ENCODE results near the gene YBEY. TPM values are rescaled to one million over a fixed set of nuclear protein-coding genes. Genes with fewer than 3 reads are reported as not detected.
A peak's percentile ranks its signal among the peaks of the same experiment; 100 is the strongest.
"Not testable (repeated sequence)": the region's sequence is repeated elsewhere in the genome, so short reads cannot be mapped to it uniquely, and the experiment has no call there.

YBEY gene
- total and polyA plus RNA-seq, 5 experiments from 2014 or later = 14.2 to 22.2 (median 14.8) TPM

DNA sequence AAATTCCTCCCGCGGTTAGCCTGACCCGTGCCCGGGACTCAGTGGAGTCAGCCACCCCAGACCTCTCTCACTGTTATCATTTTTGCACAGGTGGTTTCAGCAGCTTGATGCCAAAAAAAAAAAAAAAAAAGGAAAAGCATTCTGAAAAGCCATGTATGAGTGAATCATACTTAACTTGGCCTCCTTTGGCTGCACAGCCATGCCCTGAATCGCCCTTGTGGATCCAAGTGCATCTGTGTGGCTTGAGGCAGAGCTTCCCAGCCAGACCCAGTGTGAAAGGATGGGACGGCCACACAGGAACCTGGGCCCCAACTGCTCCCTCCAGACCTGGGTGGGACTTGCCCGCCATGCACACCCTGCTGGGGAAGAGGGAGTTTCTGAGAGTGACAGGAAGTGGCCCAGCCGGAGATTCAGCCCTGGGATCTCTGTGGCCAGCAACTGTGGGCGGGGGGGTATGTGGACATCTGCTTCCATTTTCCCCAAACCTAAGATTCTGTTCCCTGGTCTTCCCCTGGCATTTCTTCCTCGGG lies 8.6 kb downstream of the YBEY start:
- H3K4me1 Mint-ChIP-seq = peaks cover 9 to 32% (median 16%) of the 10 kb centered on the region in 4 donors
- peak overlapping the region in 2 of 10 donors; percentile 7 to 64 for H3K4me3 Mint-ChIP-seq
- no peak for DNase-seq
- peaks cover 0 to 4% (median 0%) of the 10 kb centered on the region in 9 donors for H3K9me3 Mint-ChIP-seq
- POLR2A ChIA-PET = no interaction called here
- no peak for ATAC-seq
- peak overlapping the region in 2 of 10 donors; percentile 24 to 29 for H3K27ac Mint-ChIP-seq
- peaks cover 0 to 12% (median 9%) of the 10 kb centered on the region in 3 donors for H3K36me3 Mint-ChIP-seq
- peaks cover 0 to 2% (median 0%) of the 10 kb centered on the region in 5 donors for H3K27me3 Mint-ChIP-seq

DNA sequence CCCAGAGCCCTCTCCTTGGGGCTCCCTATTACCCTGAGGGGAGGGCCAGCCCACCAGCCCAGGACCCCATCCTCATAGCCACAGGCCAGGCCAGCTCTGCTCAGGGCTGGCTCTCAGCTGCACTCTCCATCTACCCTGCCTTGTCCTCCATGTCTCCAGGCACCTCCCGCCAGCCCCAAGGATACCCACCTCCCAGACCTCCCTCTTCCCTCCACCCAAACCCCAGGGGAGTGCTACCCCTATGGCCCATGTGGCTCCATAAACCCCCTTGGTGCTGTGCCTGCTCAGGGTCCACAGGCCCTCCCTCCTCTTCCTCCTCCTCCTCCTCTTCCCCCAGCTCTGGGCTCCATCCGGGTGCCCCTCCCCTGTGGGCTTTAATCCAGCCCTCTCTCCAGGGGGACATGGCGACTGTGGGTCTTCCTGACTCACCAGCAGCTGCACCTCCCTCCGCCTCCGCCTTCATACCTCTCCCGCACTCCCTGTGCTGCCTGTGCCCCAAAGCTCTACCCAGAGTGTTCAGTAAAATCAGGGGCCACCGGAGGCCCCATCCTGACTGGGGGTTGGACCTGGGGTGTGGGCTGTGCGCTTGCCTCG lies 9.1 kb downstream of the YBEY start:
- peaks cover 0 to 2% (median 0%) of the 10 kb centered on the region in 5 donors for H3K27me3 Mint-ChIP-seq
- ATAC-seq (no peak), DNase-seq (no peak)
- peaks cover 0 to 12% (median 9%) of the 10 kb centered on the region in 3 donors for H3K36me3 Mint-ChIP-seq
- H3K4me1 Mint-ChIP-seq = peaks cover 7 to 29% (median 15%) of the 10 kb centered on the region in 4 donors
- POLR2A ChIA-PET = no interaction called here
- peak overlapping the region in 3 of 10 donors; percentile 7 to 64 (median 26) for H3K4me3 Mint-ChIP-seq
- peaks cover 0 to 4% (median 0%) of the 10 kb centered on the region in 9 donors for H3K9me3 Mint-ChIP-seq
- H3K27ac Mint-ChIP-seq = peak overlapping the region in 4 of 10 donors; percentile 24 to 72 (median 48)

DNA sequence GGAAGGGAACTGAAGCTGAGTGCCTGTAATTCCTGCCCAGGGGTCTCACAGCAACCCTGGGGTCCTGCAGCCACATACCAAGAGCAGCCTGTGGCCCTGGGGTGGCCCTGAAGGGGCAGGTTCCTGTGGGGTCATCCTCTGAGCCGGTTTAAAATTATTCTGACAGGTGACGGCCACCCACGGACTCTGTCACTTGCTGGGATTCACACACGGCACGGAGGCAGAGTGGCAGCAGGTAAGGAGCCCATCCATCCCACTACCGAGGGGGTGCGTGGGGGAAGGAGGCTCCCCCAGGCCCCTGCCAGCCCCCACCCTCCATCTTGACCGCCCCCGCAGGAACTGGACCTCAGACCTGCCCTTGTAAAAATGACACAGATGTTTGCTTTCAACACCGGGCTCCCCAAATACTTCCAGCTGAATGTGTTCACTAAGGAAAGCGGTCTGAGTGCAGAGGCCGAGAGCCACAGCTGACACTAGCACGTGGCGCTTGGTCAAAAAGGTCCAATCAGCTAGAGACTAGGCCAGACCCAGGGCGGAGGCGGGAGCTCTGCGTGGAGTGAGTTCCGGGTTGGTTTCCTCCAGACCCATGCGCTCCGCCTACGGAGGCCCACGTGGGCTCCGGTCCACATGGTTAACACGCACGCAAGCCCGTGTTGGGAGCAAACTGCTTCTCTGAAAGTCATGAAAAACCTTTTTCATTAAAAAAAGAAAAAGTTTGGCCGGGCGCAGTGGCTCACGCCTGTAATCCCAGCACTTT lies 10.0 kb downstream of the YBEY start:
- Mint-ChIP-seq H3K4me3 (peak overlapping the region in 9 of 10 donors; percentile 33 to 78 (median 69)), H3K9me3 (peaks cover 0 to 4% (median 0%) of the 10 kb centered on the region in 9 donors), H3K36me3 (peaks cover 0 to 11% (median 8%) of the 10 kb centered on the region in 3 donors), H3K4me1 (peaks cover 7 to 24% (median 14%) of the 10 kb centered on the region in 4 donors), H3K27me3 (peaks cover 0 to 2% (median 0%) of the 10 kb centered on the region in 5 donors), H3K27ac (peak overlapping the region in 8 of 10 donors; percentile 25 to 90 (median 86))
- peak; percentile 89 to 90 for ATAC-seq
- POLR2A ChIA-PET = interaction anchor here (0.6 to 1.2 kb wide), 4 partner anchors 11 to 219 kb away, joined by 3 to 7 read pairs (median 4); partner anchors contain the start of genes MCM3AP and YBEY
- peak in 9 of 10 donors; percentile 10 to 77 (median 43) for DNase-seq

- Mint-ChIP-seq H3K27me3 (peaks cover 0 to 2% (median 0%) of the 10 kb centered on the region in 5 donors), H3K4me3 (peak overlapping the region; percentile 57 to 91 (median 71)), H3K27ac (peak overlapping the region in 6 of 10 donors; percentile 11 to 94 (median 76)), H3K4me1 (peaks cover 5 to 22% (median 13%) of the 10 kb centered on the region in 4 donors), H3K36me3 (peaks cover 0 to 2% (median 0%) of the 10 kb centered on the region in 3 donors), H3K9me3 (peaks cover 0 to 4% (median 0%) of the 10 kb centered on the region in 9 donors)
- POLR2A ChIA-PET = interaction anchor here (1.0 kb wide), 1 partner anchor 128 kb away, joined by 3 read pairs; no protein-coding TSS in a partner anchor
- peak; percentile 33 to 45 for ATAC-seq
- DNase-seq = peak in 3 of 10 donors; percentile 15 to 20 (median 15)
Measured at GRCh38 chr21:46297338-46298271, 11.5 kb downstream of the YBEY start.

- POLR2A ChIA-PET = no interaction called here
- DNase-seq (no peak), ATAC-seq (no peak)
- Mint-ChIP-seq H3K36me3 (peaks cover 0 to 5% (median 1%) of the 10 kb centered on the region in 3 donors), H3K4me1 (peaks cover 5 to 22% (median 13%) of the 10 kb centered on the region in 4 donors), H3K4me3 (peak overlapping the region in 5 of 10 donors; percentile 15 to 64 (median 40)), H3K27me3 (peaks cover 0 to 2% (median 0%) of the 10 kb centered on the region in 5 donors), H3K9me3 (peaks cover 0 to 4% (median 0%) of the 10 kb centered on the region in 9 donors), H3K27ac (peak overlapping the region in 1 of 10 donors; percentile 15)
Measured at GRCh38 chr21:46299167-46299566, 13.0 kb downstream of the YBEY start.

GRCh38 chr21:46301759-46302158 lies 15.6 kb downstream of the YBEY start:
- Mint-ChIP-seq H3K36me3 (peaks cover 0 to 14% (median 1%) of the 10 kb centered on the region in 3 donors), H3K4me1 (peaks cover 0 to 7% (median 5%) of the 10 kb centered on the region in 4 donors), H3K27ac (no peak overlapping the region), H3K9me3 (no peaks in the 10 kb centered on the region), H3K4me3 (no peak overlapping the region), H3K27me3 (peaks cover 0 to 2% (median 0%) of the 10 kb centered on the region in 5 donors)
- no peak for ATAC-seq
- no peak for DNase-seq
- POLR2A ChIA-PET = no interaction called here

GRCh38 chr21:46304437-46304836 lies 18.3 kb downstream of the YBEY start:
- Mint-ChIP-seq H3K4me3 (no peak overlapping the region), H3K36me3 (peaks cover 0 to 15% (median 1%) of the 10 kb centered on the region in 3 donors), H3K27me3 (no peaks in the 10 kb centered on the region), H3K4me1 (peaks cover 0 to 3% (median 0%) of the 10 kb centered on the region in 4 donors), H3K27ac (peak overlapping the region in 1 of 10 donors; percentile 28), H3K9me3 (no peaks in the 10 kb centered on the region)
- ATAC-seq = no peak
- no peak for DNase-seq
- POLR2A ChIA-PET = no interaction called here

GRCh38 chr21:46304955-46305354 lies 18.8 kb downstream of the YBEY start:
- peaks cover 0 to 14% (median 1%) of the 10 kb centered on the region in 3 donors for H3K36me3 Mint-ChIP-seq
- H3K9me3 Mint-ChIP-seq = no peaks in the 10 kb centered on the region
- no peak for ATAC-seq

DNA sequence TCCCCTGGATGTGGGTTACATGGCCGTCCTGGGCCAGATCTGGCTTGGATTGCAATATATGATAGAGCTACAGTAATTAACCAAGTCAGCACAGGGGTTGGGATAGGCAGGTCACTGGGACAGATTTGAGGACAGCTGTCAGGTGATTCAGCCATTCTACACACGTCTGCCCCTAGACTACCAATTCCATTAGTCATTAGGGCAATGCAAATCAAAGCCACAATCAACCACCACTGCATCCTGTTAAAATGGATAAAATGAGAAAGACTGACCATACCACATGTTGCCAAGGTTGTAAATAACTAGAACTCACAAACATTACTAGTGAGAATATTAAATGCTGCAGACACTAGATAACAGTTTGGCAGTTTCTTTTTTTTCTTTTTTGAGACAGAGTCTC lies 21.5 kb downstream of the YBEY start:
- Mint-ChIP-seq H3K27ac (no peak overlapping the region), H3K4me3 (no peak overlapping the region), H3K4me1 (peaks cover 0 to 3% (median 0%) of the 10 kb centered on the region in 4 donors), H3K36me3 (peaks cover 0 to 14% (median 1%) of the 10 kb centered on the region in 3 donors), H3K9me3 (no peaks in the 10 kb centered on the region), H3K27me3 (no peaks in the 10 kb centered on the region)
- ATAC-seq (no peak), DNase-seq (no peak)
- POLR2A ChIA-PET = no interaction called here

More at GRCh38 chr21:46304955-46305354, 18.8 kb downstream of the YBEY start:
- Mint-ChIP-seq H3K27me3 (no peaks in the 10 kb centered on the region), H3K4me1 (peaks cover 0 to 3% (median 0%) of the 10 kb centered on the region in 4 donors), H3K27ac (no peak overlapping the region), H3K4me3 (no peak overlapping the region)
- no peak for DNase-seq
- POLR2A ChIA-PET = no interaction called here

GRCh38 chr21:46308431-46308830 lies 22.3 kb downstream of the YBEY start:
- POLR2A ChIA-PET = no interaction called here
- DNase-seq (no peak), ATAC-seq (no peak)
- H3K36me3 Mint-ChIP-seq = peaks cover 0 to 11% (median 0%) of the 10 kb centered on the region in 3 donors
- H3K27ac Mint-ChIP-seq = no peak overlapping the region
- no peaks in the 10 kb centered on the region for H3K27me3 Mint-ChIP-seq
- H3K4me1 Mint-ChIP-seq = peaks cover 0 to 3% (median 0%) of the 10 kb centered on the region in 4 donors
- H3K9me3 Mint-ChIP-seq = no peaks in the 10 kb centered on the region
- no peak overlapping the region for H3K4me3 Mint-ChIP-seq

DNA sequence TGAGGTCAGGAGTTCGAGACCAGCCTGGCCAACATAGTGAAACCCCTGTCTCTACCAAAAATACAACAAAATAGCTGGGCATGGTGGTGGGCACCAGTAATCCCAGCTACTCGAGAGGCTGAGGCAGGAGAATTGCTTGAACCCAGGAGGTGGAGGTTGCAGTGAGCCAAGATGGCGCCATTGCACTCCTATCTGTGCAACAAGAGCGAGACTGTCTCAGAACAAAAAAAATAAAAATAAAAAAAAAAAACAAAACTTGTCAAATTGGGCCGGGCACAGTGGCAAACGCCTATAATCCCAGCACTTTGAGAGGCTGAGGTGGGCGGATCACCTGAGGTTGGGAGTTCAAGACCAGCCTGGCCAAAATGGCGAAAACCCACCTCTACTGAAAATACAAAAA lies 24.1 kb downstream of the YBEY start:
- H3K4me3 Mint-ChIP-seq, H3K9me3 Mint-ChIP-seq, POLR2A ChIA-PET, H3K4me1 Mint-ChIP-seq, DNase-seq, H3K27me3 Mint-ChIP-seq, H3K27ac Mint-ChIP-seq, H3K36me3 Mint-ChIP-seq, ATAC-seq: not testable (repeated sequence)

- no peak for ATAC-seq
- no peak overlapping the region for H3K27ac Mint-ChIP-seq
- H3K36me3 Mint-ChIP-seq = peaks cover 0 to 2% (median 0%) of the 10 kb centered on the region in 3 donors
Measured at GRCh38 chr21:46311568-46311967, 25.4 kb downstream of the YBEY start.

More at GRCh38 chr21:46311568-46311967, 25.4 kb downstream of the YBEY start:
- no peaks in the 10 kb centered on the region for H3K4me1 Mint-ChIP-seq
- POLR2A ChIA-PET = no interaction called here
- DNase-seq = no peak
- no peaks in the 10 kb centered on the region for H3K27me3 Mint-ChIP-seq
- H3K9me3 Mint-ChIP-seq = no peaks in the 10 kb centered on the region
- H3K4me3 Mint-ChIP-seq = no peak overlapping the region
